CD4-positive, alpha-beta T cell treated with Interleukin-17A for 1 hour (primary cell): ENCODE measurements around the gene NFIA.

ENCODE experiments used
- DNase-seq: peaks from one replicate; pipeline ENCODE4 v3.0.0-alpha.2; 2020

NFIA gene

GRCh38 chr1:61284248-61284854 is 202.0 kb downstream of the NFIA start:
- no peak for DNase-seq

- DNase-seq, result no peak
These were observed 202.6 kb downstream of the NFIA start for GRCh38 chr1:61284936-61285335.

GRCh38 chr1:61285371-61285885 is 203.1 kb downstream of the NFIA start:
- no peak for DNase-seq

- DNase-seq, result no peak
These were observed 204.7 kb downstream of the NFIA start for GRCh38 chr1:61287014-61287413.

- no peak for DNase-seq
These were observed 205.4 kb downstream of the NFIA start for GRCh38 chr1:61287734-61288133.

- DNase-seq, result no peak
These were observed 207.1 kb downstream of the NFIA start for GRCh38 chr1:61289232-61290098.

GRCh38 chr1:61290525-61290924 is 208.2 kb downstream of the NFIA start:
- DNase-seq, result no peak

- no peak for DNase-seq
These were observed 210.8 kb downstream of the NFIA start for GRCh38 chr1:61293197-61293596.

GRCh38 chr1:61293986-61294504 is 211.7 kb downstream of the NFIA start:
- no peak for DNase-seq

GRCh38 chr1:61294930-61295329 is 212.6 kb downstream of the NFIA start:
- DNase-seq, result no peak

GRCh38 chr1:61295818-61296537 is 213.6 kb downstream of the NFIA start:
- no peak for DNase-seq

- DNase-seq, result no peak
These were observed 215.5 kb downstream of the NFIA start for GRCh38 chr1:61297887-61298286.

GRCh38 chr1:61299463-61299862 is 217.1 kb downstream of the NFIA start:
- no peak for DNase-seq

GRCh38 chr1:61300899-61301298 is 218.5 kb downstream of the NFIA start:
- no peak for DNase-seq

GRCh38 chr1:61301824-61302657 is 219.7 kb downstream of the NFIA start:
- DNase-seq, result peak; percentile 4

GRCh38 chr1:61307422-61308142 is 225.2 kb downstream of the NFIA start:
- no peak for DNase-seq

GRCh38 chr1:61310057-61310456 is 227.7 kb downstream of the NFIA start:
- DNase-seq, result no peak

- no peak for DNase-seq
These were observed 228.2 kb downstream of the NFIA start for GRCh38 chr1:61310538-61310937.

GRCh38 chr1:61313906-61314422 is 231.6 kb downstream of the NFIA start:
- no peak for DNase-seq

GRCh38 chr1:61315011-61315410 is 232.7 kb downstream of the NFIA start:
- no peak for DNase-seq

GRCh38 chr1:61316493-61316892 is 234.1 kb downstream of the NFIA start:
- no peak for DNase-seq
